Hepatocyte (in vitro differentiated cells): ENCODE results near the gene NFYC.

Source experiments
- CTCF ChIP-seq: fragments of 200-600 bp; sonication (generic); IDR thresholded peaks from 2 replicates; pipeline ENCODE4 v1.5.1; 2016; ENCODE audit warnings: antibody characterized with exemption, mild to moderate bottlenecking; ENCODE audit not compliant: poor library complexity
- EZH2 ChIP-seq: fragments of 200-600 bp; sonication (generic); IDR thresholded peaks from 2 replicates; pipeline ENCODE4 v1.6.1; 2016; ENCODE audit warnings: antibody characterized with exemption, mild to moderate bottlenecking, borderline replicate concordance
- EZH2phosphoT487 ChIP-seq: fragments of 200-600 bp; sonication (generic); IDR thresholded peaks from one replicate; pipeline ENCODE4 v1.6.1; 2018; ENCODE audit warnings: antibody characterized with exemption, mild to moderate bottlenecking, low read depth, moderate library complexity; ENCODE audit not compliant: unreplicated experiment, severe bottlenecking

GRCh38 chr1:40745176-40745575 is 53.7 kb downstream of the NFYC start:
- TF ChIP-seq CTCF (no peak), EZH2 (no peak), EZH2phosphoT487 (no peak)
